ENCODE measurements around the gene SPDYE1.
A peak's percentile ranks its signal among the peaks of the same experiment; 100 is the strongest.
"Not testable (repeated sequence)": the region's sequence is repeated elsewhere in the genome, so short reads cannot be mapped to it uniquely, and the experiment has no call there.

SPDYE1 gene

DNA sequence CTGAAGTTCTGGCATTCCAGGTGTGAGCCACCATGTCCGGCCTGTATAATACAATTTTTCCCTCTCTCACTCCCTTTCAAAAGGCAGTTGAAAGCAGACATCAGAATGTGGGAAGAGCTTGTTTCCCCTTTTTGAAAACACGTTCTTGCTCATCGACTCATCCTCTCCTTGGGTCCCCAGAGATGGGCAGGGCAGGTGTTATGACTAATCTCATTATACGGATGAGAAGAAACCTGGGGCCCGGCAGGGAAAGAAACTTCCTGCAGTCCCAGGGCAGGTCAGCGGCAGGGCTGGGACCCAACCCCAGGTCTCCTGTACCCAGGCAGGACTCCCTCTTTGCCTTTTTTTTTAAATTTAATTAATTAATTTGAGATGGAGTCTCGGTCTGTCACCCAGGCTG is 4.8 kb upstream of the SPDYE1 start:
- peak; percentile 42 for DNase-seq (ENCODE audit: low spot score)

DNA sequence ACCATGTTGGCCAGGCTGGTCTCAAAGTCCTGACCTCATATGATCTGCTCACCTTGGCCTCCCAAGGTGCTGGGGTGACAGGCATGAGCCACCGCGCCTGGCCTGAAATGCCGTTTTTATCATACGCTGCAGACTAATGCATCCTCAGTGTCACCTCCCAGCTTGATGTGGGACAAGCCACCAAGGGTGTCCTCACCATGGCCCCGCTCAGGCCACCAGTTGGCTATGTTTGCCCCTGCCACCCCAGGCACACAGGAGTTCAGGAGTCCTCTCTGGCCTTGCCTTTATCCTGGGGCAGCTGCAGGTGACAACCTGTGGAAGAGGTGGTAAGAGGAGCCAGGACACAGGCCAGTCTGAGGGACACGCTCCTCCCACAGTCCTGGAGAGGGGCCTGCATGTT is 3.0 kb upstream of the SPDYE1 start:
- DNase-seq (ENCODE audit: low spot score), result not testable (repeated sequence)

DNA sequence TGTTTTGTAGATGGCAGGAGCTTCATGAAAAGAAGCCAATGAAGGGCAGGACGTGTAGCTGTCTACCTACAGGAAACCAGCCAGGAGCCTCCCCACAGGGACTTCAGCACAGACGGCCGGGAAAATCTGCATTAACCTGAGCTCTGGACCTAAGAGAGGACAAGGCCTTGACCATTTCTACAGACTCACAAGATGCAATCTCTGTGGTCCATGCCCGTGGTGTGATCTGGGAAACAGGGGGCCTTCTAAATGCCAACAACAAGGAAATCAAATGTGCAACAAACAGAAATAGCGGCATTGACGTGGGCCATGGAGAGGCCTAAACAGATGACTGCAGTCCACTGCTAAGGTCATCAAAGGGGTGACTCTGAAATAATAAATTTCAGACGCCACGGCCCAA is 14.4 kb downstream of the SPDYE1 start:
- DNase-seq (ENCODE audit: low spot score), result not testable (repeated sequence)

DNA sequence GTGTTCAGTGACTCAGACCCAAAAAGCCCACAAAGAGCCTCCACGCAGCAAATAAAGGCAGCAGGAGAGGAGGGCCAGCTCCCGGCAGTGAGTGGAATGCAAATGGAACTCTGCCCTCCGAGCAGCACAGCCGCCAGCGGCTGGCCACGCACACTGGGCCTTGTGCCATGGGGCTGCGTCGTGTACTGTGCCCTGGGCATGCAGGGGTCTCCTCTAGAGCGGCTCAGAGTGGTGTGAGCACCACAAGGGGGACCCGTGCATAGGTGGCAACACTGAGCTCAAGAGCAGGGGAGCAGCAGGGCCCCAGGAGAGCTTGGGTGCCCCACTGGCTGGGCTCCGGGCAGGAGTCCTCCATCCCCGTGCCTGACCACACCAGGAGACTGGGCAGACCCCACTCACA is 17.4 kb downstream of the SPDYE1 start:
- not testable (repeated sequence) for DNase-seq (ENCODE audit: low spot score)

DNA sequence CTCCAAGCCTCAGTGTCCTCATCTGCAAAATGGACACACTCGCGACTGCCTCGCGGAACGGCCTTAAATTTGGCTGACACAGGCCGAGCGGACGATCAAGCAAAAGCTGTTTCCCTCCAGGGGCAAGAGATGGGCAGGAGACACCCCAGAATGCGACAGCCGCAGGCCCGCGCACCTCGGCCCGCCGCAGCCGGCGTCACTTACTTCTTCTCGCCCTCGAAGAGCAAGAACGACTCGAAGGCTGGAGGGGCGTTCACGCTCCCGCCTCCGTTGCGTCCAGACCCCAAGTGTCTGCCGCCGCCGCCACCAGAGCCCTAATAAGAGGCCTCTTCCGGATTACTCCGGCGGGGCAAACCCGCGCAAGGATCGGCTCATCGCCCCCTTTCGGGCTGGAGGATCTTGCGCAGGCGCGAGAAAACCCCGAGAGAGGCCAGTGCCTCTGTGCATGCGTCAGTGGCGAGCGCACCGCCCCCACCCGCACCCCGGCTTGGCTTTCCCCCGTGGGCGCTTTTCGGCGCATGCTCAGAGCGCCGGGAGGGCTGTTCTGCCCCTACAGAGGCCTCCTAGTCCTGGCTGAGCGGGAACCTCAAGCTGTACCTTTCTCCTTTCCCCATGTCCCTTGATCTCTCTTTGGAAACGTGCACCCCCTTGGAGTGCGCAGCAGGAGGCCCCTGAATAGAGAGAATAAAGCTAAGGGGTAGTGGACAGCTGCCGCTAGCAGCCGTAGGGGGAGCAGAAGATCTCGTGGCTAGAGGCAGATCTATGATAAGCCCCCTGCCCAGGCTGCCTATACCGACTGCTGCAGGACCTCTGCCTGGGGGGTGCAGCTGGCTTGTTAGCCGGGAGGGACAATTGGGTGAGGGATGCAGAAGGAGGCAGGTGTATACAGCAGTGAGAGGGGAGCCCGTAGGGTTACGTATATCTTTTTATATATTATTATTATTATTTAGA is 21.4 kb downstream of the SPDYE1 start:
- peak; percentile 94 for DNase-seq (ENCODE audit: low spot score)

DNA sequence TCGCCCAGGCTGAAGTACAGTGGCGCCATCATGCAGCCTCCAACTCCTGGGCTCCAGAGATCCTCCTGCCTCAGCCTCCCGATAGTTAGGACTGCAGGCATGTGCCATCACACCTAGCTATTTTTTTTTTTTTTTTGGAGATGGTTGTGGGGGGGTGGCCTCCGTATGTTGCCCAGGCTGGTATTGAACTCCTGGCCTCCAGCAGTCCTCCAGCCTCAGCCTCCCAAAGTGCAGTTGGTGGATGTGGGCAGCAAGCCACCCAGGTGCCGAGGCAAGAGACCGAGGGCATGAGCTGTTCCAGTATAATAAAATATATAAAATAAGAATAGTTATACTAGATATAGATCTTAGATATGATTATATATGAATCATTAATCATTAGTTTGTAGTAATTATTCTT is 22.1 kb downstream of the SPDYE1 start:
- not testable (repeated sequence) for DNase-seq (ENCODE audit: low spot score)

DNA sequence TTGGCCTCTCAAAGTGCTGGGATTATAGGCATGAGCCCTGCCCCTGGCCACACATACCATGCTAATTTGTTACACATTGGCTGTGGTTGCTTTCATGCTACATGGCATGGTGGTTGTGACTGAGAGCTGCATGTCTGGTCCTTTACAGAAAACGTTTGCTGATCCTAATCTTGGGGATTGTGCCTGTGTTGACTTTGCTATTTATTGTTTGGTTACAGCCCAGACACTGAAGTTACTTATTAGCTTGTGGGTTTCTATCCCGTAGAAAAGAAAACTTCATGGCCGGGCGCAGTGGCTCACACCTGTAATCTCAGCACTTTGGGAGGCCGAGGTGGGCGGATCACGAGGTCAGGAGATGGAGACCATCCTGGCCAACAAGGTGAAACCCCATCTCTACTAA is 24.4 kb downstream of the SPDYE1 start:
- not testable (repeated sequence) for DNase-seq (ENCODE audit: low spot score)

DNA sequence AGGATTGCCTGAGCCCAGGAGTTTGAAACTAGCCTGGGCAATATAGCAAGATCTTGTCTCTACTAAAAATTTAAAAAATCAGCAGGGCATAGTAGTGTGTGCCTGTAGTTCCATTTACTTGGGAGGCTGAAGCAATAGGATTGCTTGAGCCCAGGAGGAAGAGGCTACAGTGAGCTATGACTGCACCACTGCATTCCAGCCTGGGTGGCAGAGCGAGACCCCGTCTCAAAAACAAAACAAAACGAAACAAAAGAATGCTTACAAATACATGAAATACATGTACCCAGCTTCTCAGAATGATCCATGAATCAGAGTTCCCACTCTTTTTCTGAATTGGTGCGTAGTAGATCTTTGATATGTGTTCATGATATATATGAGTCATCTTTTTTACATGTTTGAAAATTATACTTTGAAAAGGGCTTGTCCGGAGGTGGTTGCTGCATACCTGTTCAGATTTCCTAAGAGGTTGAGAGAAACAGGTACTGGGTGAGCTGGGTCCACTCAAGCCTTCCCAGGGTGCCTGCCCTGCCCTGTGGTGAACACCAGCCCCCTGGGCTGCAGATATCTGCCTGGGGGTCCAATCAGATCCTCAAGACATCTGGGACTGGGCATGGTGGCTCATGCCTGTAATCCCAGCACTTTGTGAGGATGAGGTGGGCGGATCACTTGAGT is 25.2 kb downstream of the SPDYE1 start:
- peak; percentile 64 for DNase-seq (ENCODE audit: low spot score)

DNA sequence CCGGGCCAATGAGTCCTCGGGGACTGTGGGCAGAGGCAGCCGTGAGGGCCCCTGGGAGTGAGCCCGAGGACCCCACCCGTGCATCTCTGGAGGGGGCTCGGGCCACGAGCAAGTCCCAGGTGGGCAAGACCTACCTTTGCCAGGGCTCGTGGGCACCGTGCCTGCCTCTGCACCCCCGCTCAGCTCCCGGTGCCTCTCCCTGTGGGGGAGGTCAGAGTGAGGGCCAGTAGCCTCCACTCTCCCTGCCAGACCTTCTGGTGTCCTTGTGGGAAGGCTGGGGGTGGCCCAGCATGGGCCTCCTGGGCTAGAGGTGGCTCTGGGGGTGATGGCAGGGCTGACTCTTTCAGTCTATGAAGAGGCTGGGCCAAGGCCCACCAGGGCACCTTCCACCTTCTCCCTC is 31.7 kb downstream of the SPDYE1 start:
- not testable (repeated sequence) for DNase-seq (ENCODE audit: low spot score)

DNA sequence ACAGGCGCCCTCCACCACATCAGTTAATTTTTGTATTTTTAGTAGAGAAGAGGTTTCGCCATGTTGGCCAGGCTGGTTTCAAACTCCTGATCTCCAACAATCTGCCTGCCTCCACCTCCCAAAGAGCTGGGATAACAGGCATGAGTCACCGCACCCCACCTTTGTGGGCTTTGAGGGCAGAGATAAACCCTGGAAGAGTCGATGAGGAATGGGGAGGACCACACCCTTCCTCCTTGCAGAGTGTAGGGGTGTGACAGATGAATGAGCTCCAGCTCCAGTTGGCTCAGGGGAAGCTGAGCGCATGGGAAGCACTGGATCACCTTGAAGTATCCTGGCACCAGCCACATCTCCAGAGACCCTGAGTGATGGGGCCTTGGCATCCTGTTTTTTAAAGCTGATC is 32.3 kb downstream of the SPDYE1 start:
- DNase-seq (ENCODE audit: low spot score), result not testable (repeated sequence)

DNA sequence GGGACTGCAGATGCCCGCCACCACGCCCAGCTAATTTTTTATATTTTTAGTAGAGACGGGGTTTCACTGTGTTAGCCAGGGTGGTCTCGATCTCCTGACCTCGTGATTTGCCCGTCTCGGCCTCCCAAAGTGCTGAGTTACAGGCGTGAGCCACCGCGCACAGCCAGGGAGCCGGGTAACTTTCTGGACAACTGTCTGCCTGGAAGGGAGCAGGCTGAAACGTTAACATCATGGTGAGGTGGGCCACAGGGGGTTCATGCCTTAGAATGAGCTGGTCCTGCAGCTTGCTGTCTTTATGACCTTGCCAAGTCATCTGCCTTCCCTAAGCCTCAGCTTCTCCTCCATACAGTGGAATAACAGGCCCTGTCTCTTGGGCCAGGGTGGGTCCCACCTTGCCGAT is 33.6 kb downstream of the SPDYE1 start:
- not testable (repeated sequence) for DNase-seq (ENCODE audit: low spot score)

DNA sequence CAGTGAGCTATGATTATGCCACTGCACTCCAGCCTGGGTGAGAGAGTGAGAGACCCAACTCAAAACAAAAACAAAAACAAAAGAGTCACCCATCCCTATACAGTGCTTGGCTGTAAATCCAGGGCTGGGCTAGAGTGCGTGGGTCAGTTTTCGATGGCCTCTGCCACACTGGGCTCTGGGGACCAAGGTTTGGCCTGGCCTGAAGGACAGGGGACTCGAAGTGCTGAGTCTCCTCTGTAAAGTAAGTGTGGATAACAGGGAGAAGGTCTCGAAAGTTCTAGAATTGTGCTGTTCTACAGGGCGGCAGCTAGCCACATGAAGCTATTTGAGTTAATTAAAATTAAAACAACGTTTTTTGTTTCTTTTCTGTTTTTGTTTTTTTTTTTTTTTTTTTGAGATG is 34.3 kb downstream of the SPDYE1 start:
- DNase-seq (ENCODE audit: low spot score), result not testable (repeated sequence)

DNA sequence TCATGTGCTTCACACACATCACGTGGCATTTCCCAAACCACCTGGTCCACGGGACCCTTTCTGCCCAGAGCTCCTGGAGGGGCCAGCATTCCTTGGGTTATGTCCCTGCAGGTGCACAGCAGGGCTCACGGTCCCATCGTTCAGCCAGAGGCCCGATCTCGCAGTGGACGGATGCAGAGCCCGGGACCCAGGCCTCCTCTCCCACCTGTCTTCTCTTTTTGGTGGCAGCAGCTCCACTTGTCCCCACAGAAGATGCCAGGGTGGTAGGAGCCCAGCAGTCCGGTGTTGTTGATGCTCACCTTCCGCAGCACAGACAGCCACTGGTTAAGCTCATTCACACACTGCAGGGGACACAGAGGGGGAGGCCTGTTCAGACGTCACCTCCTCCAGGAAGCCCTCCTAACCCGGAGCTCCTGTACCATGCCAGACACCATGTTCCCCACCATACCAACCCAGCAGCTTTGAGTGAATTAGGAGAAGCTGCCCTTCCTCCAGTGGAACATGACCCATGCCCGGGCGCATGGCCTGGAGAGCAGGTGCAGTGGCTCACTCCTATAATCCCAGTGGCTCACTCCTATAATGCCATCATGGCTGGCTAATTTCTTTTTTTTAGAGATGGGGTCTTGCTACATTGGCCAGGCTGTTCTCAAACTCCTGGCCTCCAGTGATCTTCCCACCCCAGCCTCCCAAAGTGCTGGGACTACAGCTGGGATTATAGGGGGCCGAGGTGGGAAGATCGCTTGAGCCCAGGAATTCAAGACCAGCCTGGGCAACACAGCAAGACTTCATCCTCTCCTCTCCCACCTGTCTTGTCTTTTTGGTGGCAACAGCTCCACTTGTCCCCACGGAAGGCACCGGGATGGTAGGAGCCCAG is 36.5 kb downstream of the SPDYE1 start:
- not testable (repeated sequence) for DNase-seq (ENCODE audit: low spot score)

DNA sequence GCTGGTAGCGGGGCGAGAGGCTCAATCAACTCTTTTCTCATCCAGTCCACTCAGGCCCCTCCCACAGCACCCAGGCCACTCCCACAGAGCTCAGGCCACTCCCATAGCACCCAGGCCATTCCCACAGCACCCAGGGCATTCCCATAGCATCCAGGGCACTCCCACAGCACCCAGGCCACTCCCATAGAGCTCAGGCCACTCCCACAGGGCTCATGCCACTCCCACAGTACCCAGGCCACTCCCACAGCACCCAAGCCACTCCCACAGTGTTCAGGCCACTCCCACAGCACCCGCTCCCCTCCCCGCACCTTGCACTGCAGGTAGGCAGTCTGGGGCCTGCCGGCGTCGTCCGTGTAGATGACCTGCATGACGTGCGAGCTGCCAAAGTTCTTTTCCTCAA is 38.7 kb downstream of the SPDYE1 start:
- DNase-seq (ENCODE audit: low spot score), result peak; percentile 41

DNA sequence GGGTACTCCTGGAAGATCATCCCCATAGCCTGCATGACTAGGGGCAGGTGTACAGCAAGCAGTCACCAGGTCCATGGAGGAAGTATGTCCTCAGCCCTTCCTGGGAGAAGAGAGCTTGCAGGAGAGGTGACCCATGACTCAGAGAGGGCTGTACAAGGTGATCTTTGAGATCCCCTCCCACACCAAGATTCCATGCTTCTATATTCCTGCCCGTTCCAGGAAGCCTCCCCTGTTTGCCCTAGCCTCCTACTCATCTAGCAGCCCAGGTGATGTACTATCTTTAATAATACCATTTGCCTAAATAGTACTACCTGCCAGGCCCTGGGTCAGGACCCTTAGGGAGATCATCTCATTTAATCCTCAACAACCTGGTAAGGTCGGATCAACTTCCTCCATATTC is 40.3 kb downstream of the SPDYE1 start:
- DNase-seq (ENCODE audit: low spot score), result not testable (repeated sequence)

DNA sequence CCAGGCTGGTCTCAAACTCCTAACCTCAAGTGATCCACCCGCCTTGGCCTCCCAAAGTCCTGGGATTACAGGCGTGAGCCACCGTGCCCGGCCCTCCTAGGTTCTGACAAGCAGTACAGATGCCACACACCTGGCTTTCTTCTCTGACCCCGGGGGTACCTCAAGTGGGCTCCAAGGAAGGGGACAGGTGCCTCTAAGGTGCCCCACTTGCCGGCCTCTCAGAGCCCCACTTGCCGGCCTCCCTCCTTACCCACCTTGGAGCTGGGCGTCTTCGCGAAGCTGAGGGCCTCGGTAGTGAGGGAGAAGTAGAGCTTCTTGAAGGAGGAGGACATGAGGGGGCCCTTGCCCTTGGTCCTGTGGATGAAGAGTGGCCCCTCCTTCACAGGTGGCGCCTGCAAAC is 40.9 kb downstream of the SPDYE1 start:
- DNase-seq (ENCODE audit: low spot score), result not testable (repeated sequence)

DNA sequence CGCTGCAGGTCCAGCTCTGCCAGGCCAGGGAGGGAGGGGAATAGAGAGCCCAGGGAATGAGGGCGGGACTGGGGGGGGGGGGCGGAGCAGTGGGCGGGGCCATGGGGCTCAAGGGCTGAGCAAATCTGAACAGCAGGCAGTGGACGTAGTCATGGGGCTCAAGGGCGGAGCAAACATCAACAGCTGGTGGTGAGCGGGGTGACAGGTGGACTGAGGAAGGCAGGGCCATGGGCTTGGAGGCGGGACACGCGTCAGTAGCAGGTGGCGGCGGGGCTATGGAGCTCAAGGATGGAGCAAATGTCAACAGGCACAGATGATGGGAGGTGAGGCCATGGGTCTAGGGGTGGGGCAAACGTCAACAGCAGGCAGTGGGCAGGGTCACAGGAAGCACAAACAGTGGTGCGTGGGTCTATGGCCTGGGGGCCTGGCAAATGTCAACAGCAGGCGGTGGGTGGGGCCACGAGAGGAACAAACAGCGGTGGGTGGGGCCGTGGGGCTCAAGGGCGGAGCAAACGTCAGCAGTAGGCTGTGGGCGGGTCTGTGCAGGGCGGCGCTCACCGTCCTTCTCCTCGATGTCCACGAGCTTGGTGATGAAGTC is 41.4 kb downstream of the SPDYE1 start:
- DNase-seq (ENCODE audit: low spot score), result peak; percentile 99

DNA sequence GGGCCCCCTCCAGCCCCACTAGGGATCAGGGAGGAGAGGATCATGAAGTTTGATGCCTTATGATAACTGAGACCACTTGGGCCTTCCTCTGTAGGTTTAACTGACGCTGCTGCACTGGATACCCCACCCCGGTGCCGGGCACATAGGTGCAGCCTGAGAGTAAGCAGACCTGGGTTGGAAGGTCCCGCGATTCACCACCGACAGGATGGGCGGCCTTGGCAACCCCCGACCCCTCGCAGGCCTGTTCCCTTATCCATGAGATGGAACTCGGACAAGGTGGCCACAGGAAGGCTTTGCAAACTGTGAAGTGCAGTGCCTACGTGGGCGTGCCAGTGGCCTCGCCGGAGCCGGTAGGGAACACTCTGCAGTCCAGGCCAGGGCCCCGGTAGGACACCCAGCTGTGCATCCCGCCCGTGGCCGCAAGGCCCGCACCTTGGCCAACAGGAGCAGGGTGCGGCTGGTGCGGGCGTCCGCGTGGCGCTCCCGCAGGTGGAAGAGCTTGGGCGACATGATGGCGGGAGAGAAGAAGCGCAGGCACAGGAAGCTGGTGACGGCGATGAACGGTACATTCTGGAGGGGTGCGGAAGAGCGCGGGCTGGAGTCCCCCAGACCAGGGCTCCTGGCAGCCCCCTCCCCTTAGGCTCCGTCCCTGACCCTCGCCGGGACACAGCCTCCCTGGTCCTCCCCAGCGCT is 42.2 kb downstream of the SPDYE1 start:
- not testable (repeated sequence) for DNase-seq (ENCODE audit: low spot score)

DNA sequence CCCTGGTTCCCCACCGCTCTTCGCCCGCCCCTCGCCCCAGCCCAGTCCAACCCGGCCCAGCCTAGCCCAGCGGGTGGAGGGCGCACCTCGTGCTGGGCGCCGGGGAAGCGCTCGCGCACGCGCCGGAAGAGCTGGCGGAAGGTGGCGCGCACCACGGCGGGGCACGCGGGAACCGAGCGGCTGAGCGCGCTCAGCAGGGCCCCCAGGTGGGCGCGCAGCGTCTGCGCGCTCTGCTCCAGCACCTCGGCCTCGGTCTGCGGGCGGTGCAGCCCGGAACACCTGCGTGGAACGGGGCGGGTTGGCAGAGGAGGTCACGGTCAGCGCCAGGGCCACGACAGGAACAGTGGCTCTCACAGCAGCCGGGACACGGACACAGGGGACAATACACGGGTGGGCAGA is 42.8 kb downstream of the SPDYE1 start:
- DNase-seq (ENCODE audit: low spot score), result not testable (repeated sequence)

DNA sequence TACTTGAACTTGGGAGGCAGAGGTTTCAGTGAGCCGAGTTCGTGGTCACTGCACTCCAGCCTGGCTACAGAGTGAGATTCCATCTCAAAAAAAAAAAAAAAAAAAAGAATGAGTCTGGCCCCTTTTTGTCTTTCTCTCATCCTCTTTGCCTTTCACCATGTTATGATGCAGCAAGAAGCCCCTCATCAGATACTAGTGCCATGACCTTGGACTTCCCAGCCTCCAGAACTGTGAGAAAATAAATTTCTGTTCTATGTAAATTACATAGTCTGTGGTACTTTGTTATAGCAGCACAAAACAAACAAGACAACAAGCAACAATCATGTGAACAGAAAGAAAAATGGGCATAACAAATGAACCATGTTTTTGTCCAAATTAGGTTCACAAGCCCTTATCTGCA is 44.5 kb downstream of the SPDYE1 start:
- no peak for DNase-seq (ENCODE audit: low spot score)

DNA sequence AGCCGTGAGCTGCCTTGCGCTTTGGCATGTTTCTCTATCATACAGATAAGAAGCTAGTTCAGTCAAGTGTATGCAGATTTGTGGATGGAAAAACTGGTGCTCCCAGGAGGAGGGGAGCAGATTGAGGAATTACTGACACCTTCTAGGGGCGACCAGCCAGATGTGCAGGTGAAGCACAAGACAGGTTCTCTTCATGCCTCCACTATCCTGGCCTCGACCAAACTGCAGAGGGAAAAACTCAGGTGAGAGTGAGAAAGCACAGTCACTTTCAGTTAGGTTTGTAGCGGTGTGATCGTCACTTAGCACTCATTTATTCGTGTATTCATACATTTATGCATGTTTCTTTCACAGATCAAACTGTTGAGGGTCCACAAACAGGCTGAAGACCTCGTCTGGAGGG is 46.2 kb downstream of the SPDYE1 start:
- DNase-seq (ENCODE audit: low spot score), result no peak
